ENCODE data around the gene CCDC102B.

The CCDC102B gene

DNA sequence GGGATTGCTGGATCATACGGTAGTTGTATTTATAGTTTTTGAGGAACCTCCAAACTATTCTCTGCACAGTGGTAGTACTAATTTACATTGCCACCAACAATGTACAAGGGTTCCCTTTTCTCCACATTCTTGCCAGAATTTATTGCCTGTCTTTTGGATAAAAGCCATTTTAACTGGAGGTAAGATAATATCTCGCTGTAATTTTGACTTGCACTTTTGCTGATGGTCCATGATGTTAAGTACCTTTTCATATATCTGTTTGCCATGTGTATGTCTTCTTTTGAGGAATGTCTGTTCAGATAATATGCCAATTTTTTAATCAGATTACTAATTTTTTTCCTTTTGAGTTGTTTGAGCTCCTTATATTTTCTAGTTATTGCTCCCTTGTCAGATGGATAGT is 158.8 kb downstream of the CCDC102B start:
- TF ChIP-seq, protein P1, sequence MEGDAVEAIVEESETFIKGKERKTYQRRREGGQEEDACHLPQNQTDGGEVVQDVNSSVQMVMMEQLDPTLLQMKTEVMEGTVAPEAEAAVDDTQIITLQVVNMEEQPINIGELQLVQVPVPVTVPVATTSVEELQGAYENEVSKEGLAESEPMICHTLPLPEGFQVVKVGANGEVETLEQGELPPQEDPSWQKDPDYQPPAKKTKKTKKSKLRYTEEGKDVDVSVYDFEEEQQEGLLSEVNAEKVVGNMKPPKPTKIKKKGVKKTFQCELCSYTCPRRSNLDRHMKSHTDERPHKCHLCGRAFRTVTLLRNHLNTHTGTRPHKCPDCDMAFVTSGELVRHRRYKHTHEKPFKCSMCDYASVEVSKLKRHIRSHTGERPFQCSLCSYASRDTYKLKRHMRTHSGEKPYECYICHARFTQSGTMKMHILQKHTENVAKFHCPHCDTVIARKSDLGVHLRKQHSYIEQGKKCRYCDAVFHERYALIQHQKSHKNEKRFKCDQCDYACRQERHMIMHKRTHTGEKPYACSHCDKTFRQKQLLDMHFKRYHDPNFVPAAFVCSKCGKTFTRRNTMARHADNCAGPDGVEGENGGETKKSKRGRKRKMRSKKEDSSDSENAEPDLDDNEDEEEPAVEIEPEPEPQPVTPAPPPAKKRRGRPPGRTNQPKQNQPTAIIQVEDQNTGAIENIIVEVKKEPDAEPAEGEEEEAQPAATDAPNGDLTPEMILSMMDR (IDR thresholded peaks at IDR 0.05; ENCODE audit: low read depth, low read length, missing control alignments): no peak
- H3K4me3 ChIP-seq (ENCODE audit: low read depth, low read length): no peak overlapping the region
- no peak for DNase-seq (ENCODE audit: low read depth)

DNA sequence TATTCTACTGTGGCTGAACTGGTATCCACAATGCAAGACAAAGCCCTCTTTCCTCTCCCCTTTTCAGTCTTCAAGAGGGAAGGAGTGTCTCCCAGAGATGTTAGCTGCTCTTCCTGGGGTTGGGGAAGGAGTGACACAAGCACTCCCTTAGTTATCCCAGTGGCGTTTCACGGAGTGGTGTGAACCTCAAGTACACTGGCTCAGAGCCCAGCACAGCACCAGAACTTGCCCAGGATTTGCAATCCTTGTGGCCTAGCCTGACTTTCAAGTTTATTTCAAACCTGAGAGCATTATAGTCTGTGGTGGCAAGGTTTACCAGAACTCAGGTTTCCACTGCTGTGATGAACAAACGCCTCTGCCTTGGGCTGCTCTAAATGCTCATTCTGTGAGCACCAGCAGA is 162.5 kb downstream of the CCDC102B start:
- H3K4me3 ChIP-seq (ENCODE audit: low read depth, low read length): no peak overlapping the region
- TF ChIP-seq, protein P1 (IDR thresholded peaks at IDR 0.05; ENCODE audit: low read depth, low read length, missing control alignments): no peak
- no peak for DNase-seq (ENCODE audit: low read depth)

DNA sequence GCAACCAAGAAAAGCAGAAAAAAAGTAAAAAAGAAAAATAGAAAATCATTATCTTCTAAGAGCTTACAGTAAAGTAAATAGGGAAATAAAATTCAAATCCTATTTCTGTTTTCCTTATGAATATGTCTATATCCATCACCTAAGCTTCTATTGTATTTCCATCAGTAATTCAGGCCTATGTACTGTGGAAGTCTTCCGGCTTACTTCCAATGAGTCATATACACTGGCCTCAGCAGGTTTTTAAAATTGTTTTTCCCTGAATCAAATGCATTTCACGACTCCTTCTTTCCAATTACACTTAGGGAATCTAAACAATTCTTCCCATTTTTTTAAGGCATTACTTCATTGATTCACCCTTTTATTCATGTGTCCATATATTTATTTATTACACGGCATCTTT is 164.7 kb downstream of the CCDC102B start:
- H3K4me3 ChIP-seq (ENCODE audit: low read depth, low read length): no peak overlapping the region
- TF ChIP-seq, protein P1 (IDR thresholded peaks at IDR 0.05; ENCODE audit: low read depth, low read length, missing control alignments): no peak
- DNase-seq (ENCODE audit: low read depth): no peak

DNA sequence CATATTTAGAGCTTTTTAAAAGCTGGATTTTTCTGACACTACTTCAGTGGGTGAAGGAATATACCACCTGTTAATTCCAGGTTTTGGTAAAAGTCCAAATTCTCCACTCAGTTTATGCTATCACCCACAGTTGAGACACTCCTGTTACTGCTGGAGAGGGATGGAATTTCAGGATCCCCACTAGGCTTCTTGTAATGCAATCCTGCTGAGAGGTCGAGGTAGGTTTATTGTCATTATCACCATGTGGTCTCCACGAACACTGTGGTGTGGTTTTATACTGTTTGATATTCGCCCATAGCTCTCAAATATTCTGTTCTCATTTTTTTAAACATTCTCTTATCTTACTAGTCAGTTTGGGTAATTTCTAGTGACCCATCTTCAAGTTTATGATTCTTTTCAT is 167.9 kb downstream of the CCDC102B start:
- no peak overlapping the region for H3K4me3 ChIP-seq (ENCODE audit: low read depth, low read length)
- no peak for DNase-seq (ENCODE audit: low read depth)
- TF ChIP-seq, protein P1 (IDR thresholded peaks at IDR 0.05; ENCODE audit: low read depth, low read length, missing control alignments): no peak

DNA sequence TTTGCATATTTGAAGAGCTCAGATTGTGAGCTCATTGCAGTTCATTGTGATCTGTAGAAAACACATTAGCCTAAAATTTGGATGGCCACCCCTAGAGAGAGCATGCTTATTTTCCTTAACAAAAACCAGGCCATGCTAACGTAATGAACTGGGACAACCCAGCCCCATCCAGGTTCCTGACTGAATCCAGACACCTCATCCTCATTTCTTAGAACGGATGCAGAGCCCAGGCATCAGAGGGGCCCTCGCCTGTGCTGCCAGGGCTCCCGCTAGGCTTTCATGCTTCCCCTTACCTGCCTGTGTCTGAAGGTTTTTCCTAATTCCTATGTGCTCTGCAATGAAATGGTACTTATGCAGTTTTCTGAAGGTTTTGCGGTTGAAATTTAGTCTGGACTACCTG is 171.1 kb downstream of the CCDC102B start:
- TF ChIP-seq, protein P1 (IDR thresholded peaks at IDR 0.05; ENCODE audit: low read depth, low read length, missing control alignments): no peak
- no peak for DNase-seq (ENCODE audit: low read depth)

DNA sequence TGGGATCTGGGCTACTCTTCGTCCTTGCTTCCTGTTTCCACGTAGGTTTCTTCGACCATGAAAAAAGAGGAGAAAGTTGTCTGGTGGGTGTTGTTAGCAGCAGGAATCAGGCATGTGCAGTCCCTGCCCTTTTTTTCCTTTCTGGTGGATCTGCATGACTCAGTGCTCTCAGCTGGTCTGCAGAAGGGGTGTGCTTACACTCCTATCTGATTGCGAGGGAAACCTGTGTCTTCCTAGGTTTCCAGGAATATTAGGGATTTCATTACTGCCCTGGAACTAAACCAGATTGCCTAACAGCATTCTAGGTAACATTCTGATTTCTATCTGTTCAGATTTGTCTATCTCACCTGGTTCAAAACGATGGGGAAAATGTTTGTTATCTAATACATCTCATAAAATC is 174.3 kb downstream of the CCDC102B start:
- TF ChIP-seq, protein P1 (IDR thresholded peaks at IDR 0.05; ENCODE audit: low read depth, low read length, missing control alignments): no peak
- DNase-seq (ENCODE audit: low read depth): no peak
- H3K4me3 ChIP-seq (ENCODE audit: low read depth, low read length): no peak overlapping the region

More for the DNA sequence above, 171.1 kb downstream of the CCDC102B start:
- no peak overlapping the region for H3K4me3 ChIP-seq (ENCODE audit: low read depth, low read length)

DNA sequence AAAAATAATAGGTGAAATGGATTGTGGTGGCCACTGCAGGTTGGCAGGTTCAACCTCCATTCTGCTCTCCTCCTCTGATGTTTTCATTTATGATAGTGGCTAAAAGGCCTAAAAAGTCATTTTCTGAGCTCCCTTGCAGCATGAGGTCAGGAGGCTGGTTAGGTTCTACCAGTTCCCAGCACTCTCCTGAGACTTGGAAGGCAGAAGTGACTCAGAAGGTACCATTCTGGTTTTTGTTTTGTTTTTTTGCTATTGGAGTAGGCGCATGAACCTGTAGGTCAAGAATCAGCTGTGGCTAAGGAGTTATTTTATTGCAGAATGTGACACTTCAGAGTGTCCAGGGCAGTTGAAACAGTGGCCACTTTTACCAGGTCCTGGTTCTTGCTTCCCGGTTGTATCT is 181.9 kb downstream of the CCDC102B start:
- TF ChIP-seq, protein P1 (IDR thresholded peaks at IDR 0.05; ENCODE audit: low read depth, low read length, missing control alignments): no peak
- no peak overlapping the region for H3K4me3 ChIP-seq (ENCODE audit: low read depth, low read length)
- DNase-seq (ENCODE audit: low read depth): no peak

Measured in GM12864 (cell line).